T-helper 22 cell (primary cell): ENCODE data around the gene GNAI2.
"Not testable (repeated sequence)": the region's sequence is repeated elsewhere in the genome, so short reads cannot be mapped to it uniquely, and the experiment has no call there.

ENCODE experiments used
- DNase-seq: peaks from one replicate; pipeline ENCODE4 v3.0.0-alpha.2; 2020; ENCODE audit warnings: low read depth

The GNAI2 gene

GRCh38 chr3:50245251-50245745, 9.3 kb downstream of the GNAI2 start:
- no peak for DNase-seq

GRCh38 chr3:50245831-50246516, 10.0 kb downstream of the GNAI2 start:
- DNase-seq, result peak; percentile 87

GRCh38 chr3:50246517-50246954, 10.5 kb downstream of the GNAI2 start:
- DNase-seq, result peak; percentile 76

GRCh38 chr3:50248387-50248786, 12.4 kb downstream of the GNAI2 start:
- no peak for DNase-seq

- DNase-seq, result no peak
These were observed 13.5 kb downstream of the GNAI2 start for GRCh38 chr3:50249457-50249856.

GRCh38 chr3:50250514-50250913, 14.5 kb downstream of the GNAI2 start:
- DNase-seq, result no peak

GRCh38 chr3:50251220-50251619, 15.2 kb downstream of the GNAI2 start:
- DNase-seq, result no peak

GRCh38 chr3:50254577-50255250, 18.7 kb downstream of the GNAI2 start:
- no peak for DNase-seq

GRCh38 chr3:50255251-50255615, 19.2 kb downstream of the GNAI2 start:
- DNase-seq, result no peak

GRCh38 chr3:50256978-50257890, 21.2 kb downstream of the GNAI2 start:
- no peak for DNase-seq

GRCh38 chr3:50258029-50258680, 22.2 kb downstream of the GNAI2 start:
- DNase-seq, result no peak

- no peak for DNase-seq
These were observed 23.0 kb downstream of the GNAI2 start for GRCh38 chr3:50258979-50259378.

GRCh38 chr3:50259432-50260026, 23.5 kb downstream of the GNAI2 start:
- DNase-seq, result no peak

GRCh38 chr3:50260027-50260941, 24.3 kb downstream of the GNAI2 start:
- peak; percentile 67 for DNase-seq

- no peak for DNase-seq
These were observed 25.0 kb downstream of the GNAI2 start for GRCh38 chr3:50260942-50261441.

GRCh38 chr3:50261505-50261904, 25.5 kb downstream of the GNAI2 start:
- DNase-seq, result no peak

GRCh38 chr3:50262200-50262599, 26.2 kb downstream of the GNAI2 start:
- not testable (repeated sequence) for DNase-seq

- no peak for DNase-seq
These were observed 26.8 kb downstream of the GNAI2 start for GRCh38 chr3:50262778-50263177.

GRCh38 chr3:50263478-50264382, 27.7 kb downstream of the GNAI2 start:
- no peak for DNase-seq
